ENCODE measurements around the gene KRTAP12-4.

- TF ChIP-seq SIN3A (IDR thresholded peaks at IDR 0.05; ENCODE audit: borderline replicate concordance, insufficient read depth, low read length) (no peak), REST (IDR thresholded peaks at IDR 0.05; ENCODE audit: insufficient read depth in 1 of 2, low read depth in 2 of 2, low read length in 2 of 2) (no peak)
These were observed 12.2 kb upstream of the KRTAP12-4 start, which contains the start of gene KRTAP12-2 for GRCh38 chr21:44666401-44667320.

Data from PFSK-1 (cell line).